VCaP (cell line): ENCODE data around the gene KATNAL1.

Experiments
- H3K27ac ChIP-seq: fragments of 450-650 bp; 2 replicates; pipeline ENCODE4 v1.5.1; 2017
- CTCF ChIP-seq: fragments of 450-650 bp; conservative IDR thresholded peaks from 2 replicates; pipeline ENCODE4 v1.5.1; 2017; ENCODE audit warnings: mild to moderate bottlenecking, moderate library complexity

KATNAL1 gene

GRCh38 chr13:30257468-30258099, 49.8 kb downstream of the KATNAL1 start:
- peak overlapping the region; percentile 80 for H3K27ac ChIP-seq
- no peak for TF ChIP-seq CTCF

- H3K27ac ChIP-seq, result peak overlapping the region; percentile 80
These were observed 50.5 kb downstream of the KATNAL1 start for GRCh38 chr13:30256713-30257467.

GRCh38 chr13:30255696-30256095, 51.7 kb downstream of the KATNAL1 start:
- TF ChIP-seq CTCF, result no peak; the same call in 1 of the 2 replicates
- no peak overlapping the region for H3K27ac ChIP-seq

More at GRCh38 chr13:30256713-30257467, 50.5 kb downstream of the KATNAL1 start:
- TF ChIP-seq CTCF, result 0 out of 2 replicates have a peak, but pooled peaks have one; percentile 15

- TF ChIP-seq CTCF, result no peak
- H3K27ac ChIP-seq, result no peak overlapping the region
These were observed 53.5 kb downstream of the KATNAL1 start for GRCh38 chr13:30253830-30254229.

- H3K27ac ChIP-seq, result peak overlapping the region; percentile 22; the same call in 1 of the 2 replicates
- TF ChIP-seq CTCF, result no peak
These were observed 59.9 kb downstream of the KATNAL1 start for GRCh38 chr13:30247406-30247805.

- no peak for TF ChIP-seq CTCF
- no peak overlapping the region for H3K27ac ChIP-seq
These were observed 65.8 kb downstream of the KATNAL1 start for GRCh38 chr13:30241532-30241931.

GRCh38 chr13:30240608-30241007, 66.7 kb downstream of the KATNAL1 start:
- H3K27ac ChIP-seq, result no peak overlapping the region
- no peak for TF ChIP-seq CTCF
